ENCODE data around the gene CDAN1. TPM values are rescaled to one million over a fixed set of nuclear protein-coding genes. Genes with fewer than 3 reads are reported as not detected.

Gene CDAN1
- total RNA-seq, 1 experiment from 2014 or later, result 15.9 TPM

DNA sequence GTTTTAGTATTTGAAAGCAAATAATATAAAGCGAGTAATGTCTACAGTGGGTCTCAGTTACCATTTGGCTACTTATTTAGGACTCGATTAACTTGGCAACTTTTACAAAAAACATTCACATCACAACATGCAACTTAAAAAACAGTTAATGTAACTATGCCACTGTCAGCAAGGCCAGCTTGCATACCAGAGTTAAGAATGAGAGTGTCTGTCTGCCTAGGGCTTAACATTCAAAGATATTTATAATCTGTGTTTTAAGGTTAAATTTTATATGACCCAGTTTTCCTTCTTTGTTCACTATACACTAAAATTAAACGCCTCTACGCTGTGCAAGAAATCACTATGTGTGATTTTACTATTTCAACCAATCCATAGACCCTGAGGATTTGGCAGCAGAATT lies 5.2 kb upstream of the CDAN1 start:
- no peak for DNase-seq
- Histone ChIP-seq H3K36me3 (replicated peaks; ENCODE audit: control insufficient read depth, insufficient read depth, low read length) (peaks cover 2% of the 10 kb centered on the region), H3K4me3 (ENCODE audit: insufficient read depth, low read depth, low read length) (no peak overlapping the region), H3K27me3 (ENCODE audit: control insufficient read depth, insufficient read depth, low read length) (no peaks in the 10 kb centered on the region)

DNA sequence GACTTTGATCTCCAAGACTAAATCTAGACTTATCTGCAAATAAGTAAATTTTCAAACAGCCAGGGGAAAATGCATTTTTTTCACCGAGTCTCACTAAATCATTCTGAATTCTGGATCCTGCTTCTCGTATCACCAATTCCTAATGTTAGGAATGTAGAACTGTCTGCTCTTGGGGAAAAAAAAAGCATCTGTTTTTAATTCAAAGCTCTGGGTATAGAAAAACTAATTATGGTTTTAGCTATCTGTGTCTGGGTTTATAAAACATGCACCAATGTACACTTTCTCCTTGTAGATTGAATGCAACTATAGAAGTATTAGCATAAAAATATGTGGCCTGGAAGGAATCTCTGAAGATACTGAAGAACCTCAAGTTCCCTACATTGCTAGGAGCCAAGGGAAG lies 4.8 kb upstream of the CDAN1 start:
- Histone ChIP-seq H3K27me3 (ENCODE audit: control insufficient read depth, insufficient read depth, low read length) (no peaks in the 10 kb centered on the region), H3K36me3 (replicated peaks; ENCODE audit: control insufficient read depth, insufficient read depth, low read length) (peaks cover 2% of the 10 kb centered on the region), H3K4me3 (ENCODE audit: insufficient read depth, low read depth, low read length) (no peak overlapping the region)
- DNase-seq, result no peak

DNA sequence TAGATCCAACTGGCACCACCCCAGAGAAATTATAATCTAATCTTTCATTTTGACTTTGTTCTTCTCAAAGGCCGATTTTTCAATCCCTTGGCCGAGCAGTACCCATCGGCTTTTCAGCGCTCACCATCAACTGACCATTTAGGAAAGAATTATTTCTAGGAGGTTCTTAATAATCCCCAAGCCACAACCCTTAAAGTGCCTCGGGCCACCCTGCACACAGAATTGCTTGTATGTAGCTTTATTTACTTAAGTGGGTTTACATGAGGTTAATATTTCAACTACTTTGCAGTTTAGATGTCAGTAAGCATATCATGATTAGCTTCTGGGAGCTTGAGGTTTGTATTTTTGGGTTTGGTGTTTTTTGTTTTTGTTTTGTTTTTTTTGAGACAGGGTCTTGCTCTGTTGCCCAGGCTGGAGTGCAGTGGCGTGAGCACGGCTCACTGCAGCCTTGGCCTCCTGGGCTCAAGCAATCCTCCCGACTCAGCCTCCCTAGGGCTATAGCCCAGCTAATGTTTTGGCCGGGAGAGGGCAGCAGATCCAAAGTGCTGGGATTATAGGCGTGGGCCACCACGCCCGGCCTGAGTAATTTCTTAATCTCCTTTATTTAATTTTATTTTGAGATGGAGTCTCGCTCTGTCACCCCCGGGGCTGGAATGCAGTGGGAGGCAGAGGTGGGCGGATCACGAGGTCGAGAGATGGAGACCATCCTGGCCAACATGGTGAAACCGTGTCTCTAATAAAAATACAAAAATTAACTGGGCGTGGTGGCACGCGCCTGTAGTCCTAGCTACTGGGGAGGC lies 801 bp upstream of the CDAN1 start:
- Histone ChIP-seq H3K36me3 (replicated peaks; ENCODE audit: control insufficient read depth, insufficient read depth, low read length) (peaks cover 11% of the 10 kb centered on the region), H3K4me3 (ENCODE audit: insufficient read depth, low read depth, low read length) (peak overlapping the region; percentile 96), H3K27me3 (ENCODE audit: control insufficient read depth, insufficient read depth, low read length) (peaks cover 2% of the 10 kb centered on the region)
- DNase-seq, result no peak

DNA sequence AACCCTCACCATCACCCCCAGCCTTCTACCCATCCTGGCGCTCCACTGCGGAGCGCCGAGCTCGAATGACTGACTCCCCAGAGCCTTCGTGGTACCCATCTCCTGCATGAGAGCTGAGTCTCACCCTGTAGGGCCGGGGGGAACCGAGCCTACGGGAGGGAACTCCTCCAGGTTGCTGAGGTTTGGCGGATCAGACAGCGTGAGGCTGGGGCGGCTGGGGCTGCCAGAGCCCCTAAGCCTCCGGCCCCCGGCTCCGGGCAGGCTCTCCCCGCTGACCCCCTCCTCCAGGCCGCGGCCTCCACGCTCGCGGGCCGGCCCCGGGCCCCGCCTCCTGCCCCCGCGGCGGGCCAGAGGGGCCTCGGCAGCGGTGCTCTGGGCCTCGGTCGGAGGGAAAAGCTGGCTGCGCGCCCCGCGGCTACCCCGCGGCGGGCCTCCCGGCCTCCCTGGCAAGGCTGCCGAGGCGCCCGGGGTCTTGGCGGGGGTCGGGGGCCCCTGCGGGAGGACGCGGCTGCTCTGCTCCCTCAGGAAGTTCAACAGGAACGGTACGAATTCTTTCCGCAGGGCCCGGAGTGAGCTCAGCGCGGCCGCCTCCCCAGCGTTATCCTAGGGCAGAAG lies 643 bp downstream of the CDAN1 start:
- H3K27me3 ChIP-seq (ENCODE audit: control insufficient read depth, insufficient read depth, low read length), result peaks cover 2% of the 10 kb centered on the region
- peaks cover 16% of the 10 kb centered on the region for H3K36me3 ChIP-seq (replicated peaks; ENCODE audit: control insufficient read depth, insufficient read depth, low read length)
- H3K4me3 ChIP-seq (ENCODE audit: insufficient read depth, low read depth, low read length), result peak overlapping the region; percentile 96
- DNase-seq, result peak; percentile 86

DNA sequence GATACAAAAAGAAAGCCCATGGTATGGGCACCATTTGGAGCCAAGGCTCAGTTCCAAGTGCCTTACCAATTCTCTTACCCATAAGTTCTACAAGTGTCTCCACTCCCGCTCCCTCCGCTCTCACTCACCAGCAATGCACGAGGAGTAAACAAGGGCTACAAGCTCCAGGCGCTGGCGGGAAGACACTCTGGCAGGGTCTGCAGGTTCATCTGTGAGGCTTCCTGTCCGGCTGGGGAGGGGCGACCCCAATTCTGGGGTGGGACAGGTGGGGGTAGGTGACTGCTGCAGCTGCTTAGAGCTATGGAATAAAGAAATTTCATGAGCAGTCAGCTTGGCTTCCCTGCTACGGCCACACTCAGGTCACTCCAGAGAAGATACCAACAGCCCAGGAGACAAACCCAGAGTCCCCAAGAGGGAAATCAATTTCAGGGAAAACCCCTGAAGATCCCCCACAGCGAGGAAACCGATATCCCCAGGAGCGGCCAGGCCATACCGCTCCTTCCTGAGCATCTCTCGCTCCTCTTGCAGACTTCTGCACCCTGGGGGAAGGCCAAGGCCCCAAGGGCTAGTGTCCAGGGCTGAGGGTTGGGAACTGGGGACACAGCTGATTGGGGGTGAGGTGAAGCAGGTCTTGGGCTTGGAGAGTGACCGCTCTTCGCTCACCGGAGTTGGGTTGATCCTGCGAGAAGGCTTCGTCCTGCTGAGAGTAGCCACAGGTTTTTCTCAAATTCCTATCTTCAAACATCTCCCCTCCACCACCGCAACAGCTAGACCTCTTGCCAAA lies 1.4 kb downstream of the CDAN1 start:
- no peak for DNase-seq
- H3K36me3 ChIP-seq (replicated peaks; ENCODE audit: control insufficient read depth, insufficient read depth, low read length), result peaks cover 21% of the 10 kb centered on the region
- H3K4me3 ChIP-seq (ENCODE audit: insufficient read depth, low read depth, low read length), result peak overlapping the region; percentile 96
- peaks cover 2% of the 10 kb centered on the region for H3K27me3 ChIP-seq (ENCODE audit: control insufficient read depth, insufficient read depth, low read length)

DNA sequence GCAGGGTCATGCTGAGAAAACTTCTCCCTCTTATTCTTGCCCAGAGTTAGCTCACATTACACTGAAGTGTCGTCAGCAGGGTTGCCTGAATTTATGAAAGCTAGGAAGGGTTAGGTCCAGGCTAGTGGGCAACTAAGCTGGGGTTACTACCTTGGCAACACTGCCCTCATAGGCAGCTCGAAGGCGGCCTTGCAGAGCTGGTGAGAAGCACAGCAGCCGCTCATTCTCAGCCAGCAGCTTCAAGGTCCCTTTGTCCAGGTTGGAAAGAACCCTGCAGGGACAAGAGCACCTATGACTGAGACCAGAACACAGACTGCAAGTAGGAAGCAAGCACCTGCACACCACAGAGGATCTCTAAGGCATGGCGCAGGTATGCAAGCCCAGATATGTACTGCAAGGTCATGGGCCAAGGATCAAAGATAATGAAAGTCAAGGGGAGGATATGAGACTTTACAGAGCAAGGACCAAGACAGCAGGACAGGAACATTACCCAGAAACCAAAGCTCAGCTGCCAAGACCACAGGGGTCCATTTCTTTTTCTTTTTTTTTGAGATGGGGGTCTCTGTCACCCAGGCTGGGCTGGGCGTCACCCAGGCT lies 2.8 kb downstream of the CDAN1 start:
- Histone ChIP-seq H3K4me3 (ENCODE audit: insufficient read depth, low read depth, low read length) (no peak overlapping the region), H3K36me3 (replicated peaks; ENCODE audit: control insufficient read depth, insufficient read depth, low read length) (peaks cover 26% of the 10 kb centered on the region), H3K27me3 (ENCODE audit: control insufficient read depth, insufficient read depth, low read length) (peaks cover 2% of the 10 kb centered on the region)
- DNase-seq, result no peak

DNA sequence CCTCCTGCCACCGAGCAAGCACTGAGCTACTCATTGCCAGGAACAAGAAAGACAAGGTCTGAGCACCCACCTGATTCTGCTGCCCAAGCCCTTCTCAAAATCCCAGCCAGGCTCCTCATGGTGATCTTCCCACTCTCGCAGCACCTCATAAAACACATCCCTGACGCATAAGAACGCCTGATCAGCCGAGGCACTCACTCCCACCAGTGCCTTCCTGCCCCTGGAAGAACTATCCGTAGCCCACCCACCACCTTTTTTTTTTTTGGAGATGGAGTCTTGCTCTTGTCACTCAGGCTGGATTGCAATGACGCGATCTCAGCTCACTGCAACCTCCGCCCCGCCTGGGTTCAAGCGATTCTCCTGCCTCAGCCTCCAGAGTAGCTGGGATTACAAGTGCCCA lies 3.9 kb downstream of the CDAN1 start:
- H3K4me3 ChIP-seq (ENCODE audit: insufficient read depth, low read depth, low read length), result no peak overlapping the region
- peaks cover 26% of the 10 kb centered on the region for H3K36me3 ChIP-seq (replicated peaks; ENCODE audit: control insufficient read depth, insufficient read depth, low read length)
- no peak for DNase-seq
- peaks cover 2% of the 10 kb centered on the region for H3K27me3 ChIP-seq (ENCODE audit: control insufficient read depth, insufficient read depth, low read length)

DNA sequence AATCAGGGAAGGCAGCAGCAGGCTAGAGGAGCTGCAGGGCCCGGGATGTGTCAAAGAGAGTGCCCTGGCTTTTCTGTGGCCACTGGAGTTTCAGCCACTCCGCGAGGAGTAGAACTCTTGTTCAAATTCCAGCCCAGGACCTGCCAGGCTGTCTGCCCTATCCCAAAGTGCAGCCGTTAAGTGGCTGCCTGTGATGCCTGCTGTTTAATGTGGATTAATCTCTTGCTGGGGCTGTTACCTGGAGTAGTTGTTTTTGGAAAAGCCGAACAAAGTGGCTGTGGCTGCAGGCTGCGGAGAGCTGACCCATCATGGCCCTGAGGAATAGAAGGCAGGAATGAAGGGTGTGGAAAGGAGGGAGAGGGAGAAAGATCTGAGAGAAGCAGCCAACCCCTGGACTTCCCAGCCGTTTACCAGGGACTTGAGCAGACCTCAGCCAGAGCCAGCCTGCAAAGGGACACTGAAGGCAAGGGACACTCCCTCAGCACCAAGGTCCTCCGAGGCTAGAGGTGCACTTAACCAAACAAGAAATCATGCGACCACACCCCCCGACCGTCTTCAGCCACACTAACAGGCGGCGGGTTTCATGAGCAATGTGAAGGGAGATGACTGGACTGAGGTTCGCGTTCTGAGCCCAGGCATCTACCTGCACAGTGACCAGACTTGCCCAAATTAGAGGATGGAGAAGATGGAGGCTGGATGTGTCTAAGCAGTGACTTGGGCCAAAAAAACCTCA lies 4.7 kb downstream of the CDAN1 start:
- H3K27me3 ChIP-seq (ENCODE audit: control insufficient read depth, insufficient read depth, low read length), result peaks cover 2% of the 10 kb centered on the region
- no peak for DNase-seq
- no peak overlapping the region for H3K4me3 ChIP-seq (ENCODE audit: insufficient read depth, low read depth, low read length)
- H3K36me3 ChIP-seq (replicated peaks; ENCODE audit: control insufficient read depth, insufficient read depth, low read length), result peaks cover 30% of the 10 kb centered on the region

DNA sequence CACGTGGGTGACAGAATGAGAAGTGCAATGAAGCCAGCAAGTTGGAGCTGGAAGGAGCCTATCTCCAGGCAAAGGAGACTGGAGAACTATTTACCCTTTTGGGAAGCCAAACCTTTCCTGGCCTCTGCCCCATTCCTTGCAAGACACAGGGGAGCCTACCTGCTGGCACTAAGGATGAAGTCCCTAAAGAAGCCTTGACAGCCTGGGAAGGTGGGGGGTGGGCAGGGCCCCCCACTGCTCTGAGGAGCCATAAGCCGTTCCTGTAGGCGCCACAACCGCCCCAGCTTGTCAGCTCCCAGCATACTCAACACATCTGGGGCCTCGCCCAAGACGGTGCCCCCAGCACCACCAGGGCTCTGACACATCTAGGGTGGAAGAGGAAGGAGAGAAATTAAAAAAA lies 5.5 kb downstream of the CDAN1 start:
- peaks cover 32% of the 10 kb centered on the region for H3K36me3 ChIP-seq (replicated peaks; ENCODE audit: control insufficient read depth, insufficient read depth, low read length)

DNA sequence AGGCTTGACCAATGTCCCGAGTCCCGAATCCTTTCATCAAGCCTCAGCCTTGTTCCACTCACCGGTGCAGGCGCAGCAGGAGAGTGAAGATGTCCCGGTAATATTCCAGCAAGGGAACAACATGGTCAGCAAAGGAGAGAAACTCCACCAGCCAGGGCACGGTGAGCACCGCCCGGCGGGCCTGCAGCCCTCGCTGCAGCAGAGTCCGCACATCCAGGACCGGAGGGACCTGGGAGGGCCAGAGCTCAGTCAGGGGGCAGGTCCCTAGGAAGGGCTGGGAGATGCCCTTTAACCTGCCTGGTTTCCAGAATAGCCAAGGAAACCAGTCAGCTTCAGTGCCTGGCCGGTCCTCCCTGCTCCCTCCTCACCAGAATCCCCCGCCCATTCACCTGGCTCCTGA lies 6.4 kb downstream of the CDAN1 start:
- Histone ChIP-seq H3K27me3 (ENCODE audit: control insufficient read depth, insufficient read depth, low read length) (no peaks in the 10 kb centered on the region), H3K4me3 (ENCODE audit: insufficient read depth, low read depth, low read length) (no peak overlapping the region), H3K36me3 (replicated peaks; ENCODE audit: control insufficient read depth, insufficient read depth, low read length) (peaks cover 37% of the 10 kb centered on the region)
- peak; percentile 48 for DNase-seq

More for the DNA sequence above, 5.5 kb downstream of the CDAN1 start:
- H3K4me3 ChIP-seq (ENCODE audit: insufficient read depth, low read depth, low read length), result no peak overlapping the region
- peaks cover 2% of the 10 kb centered on the region for H3K27me3 ChIP-seq (ENCODE audit: control insufficient read depth, insufficient read depth, low read length)
- no peak for DNase-seq

DNA sequence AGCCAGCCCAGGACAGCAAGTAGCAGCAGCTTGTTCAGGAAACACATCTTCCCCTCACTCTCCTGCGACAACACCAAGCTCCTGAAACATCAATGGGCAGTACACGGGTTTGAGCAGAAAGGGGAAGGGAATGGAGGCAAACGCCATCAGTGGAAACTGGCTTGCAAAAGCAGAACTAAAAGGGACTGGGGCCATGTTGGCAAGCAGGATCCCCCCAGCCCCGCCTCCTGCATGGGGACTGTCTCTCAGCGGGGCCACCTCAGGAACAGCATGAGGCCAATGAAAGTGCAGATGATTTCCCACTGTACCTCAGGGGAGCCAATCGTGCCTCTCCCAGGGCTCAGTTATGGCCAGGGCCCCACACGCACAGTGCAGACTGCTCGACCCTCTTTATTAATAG lies 6.8 kb downstream of the CDAN1 start:
- no peak overlapping the region for H3K4me3 ChIP-seq (ENCODE audit: insufficient read depth, low read depth, low read length)
- H3K27me3 ChIP-seq (ENCODE audit: control insufficient read depth, insufficient read depth, low read length), result no peaks in the 10 kb centered on the region
- peak; percentile 54 for DNase-seq
- H3K36me3 ChIP-seq (replicated peaks; ENCODE audit: control insufficient read depth, insufficient read depth, low read length), result peaks cover 39% of the 10 kb centered on the region

DNA sequence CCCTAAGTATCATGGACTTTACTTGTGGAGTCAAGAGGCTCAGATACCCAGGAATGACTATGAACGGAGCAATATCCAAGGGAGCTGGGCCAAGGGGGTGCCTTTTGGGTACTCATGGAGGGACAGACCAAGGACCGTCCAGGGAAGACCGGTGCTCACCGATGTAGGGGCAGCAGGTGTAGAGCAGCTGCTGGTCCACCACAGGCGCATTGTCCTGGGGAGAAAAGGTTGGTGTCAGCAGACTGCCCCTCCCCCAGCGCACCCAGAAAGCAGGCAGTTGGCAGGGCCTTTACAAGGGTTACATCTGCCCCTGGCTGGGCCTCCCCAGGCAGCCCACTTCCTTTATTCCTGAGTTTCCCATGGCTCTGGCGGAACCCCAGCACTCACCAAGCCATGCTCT lies 7.5 kb downstream of the CDAN1 start:
- H3K36me3 ChIP-seq (replicated peaks; ENCODE audit: control insufficient read depth, insufficient read depth, low read length), result peaks cover 43% of the 10 kb centered on the region

DNA sequence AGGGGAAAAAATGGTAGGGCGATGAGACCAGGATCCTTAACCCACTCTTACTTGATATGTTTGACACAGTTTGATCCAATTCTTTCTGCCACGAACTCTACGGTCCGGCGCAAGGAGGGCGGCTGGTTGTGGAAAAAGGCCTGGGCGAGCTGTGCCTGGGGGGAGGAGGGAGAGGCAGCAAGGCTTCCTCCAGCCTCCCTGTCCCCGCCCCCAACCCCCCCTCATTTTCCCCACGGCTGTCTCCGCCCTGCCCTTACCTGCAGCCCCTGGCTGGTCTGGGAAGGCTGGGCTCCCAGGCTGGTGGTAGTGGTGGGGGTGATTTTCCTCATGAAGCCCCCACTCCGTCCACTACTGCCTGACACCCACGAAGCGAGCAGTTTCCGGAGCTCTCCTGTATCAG lies 8.0 kb downstream of the CDAN1 start:
- peak; percentile 77 for DNase-seq
- Histone ChIP-seq H3K27me3 (ENCODE audit: control insufficient read depth, insufficient read depth, low read length) (no peaks in the 10 kb centered on the region), H3K36me3 (replicated peaks; ENCODE audit: control insufficient read depth, insufficient read depth, low read length) (peaks cover 44% of the 10 kb centered on the region), H3K4me3 (ENCODE audit: insufficient read depth, low read depth, low read length) (no peak overlapping the region)

More for the DNA sequence above, 7.5 kb downstream of the CDAN1 start:
- Histone ChIP-seq H3K4me3 (ENCODE audit: insufficient read depth, low read depth, low read length) (no peak overlapping the region), H3K27me3 (ENCODE audit: control insufficient read depth, insufficient read depth, low read length) (no peaks in the 10 kb centered on the region)
- DNase-seq, result no peak

DNA sequence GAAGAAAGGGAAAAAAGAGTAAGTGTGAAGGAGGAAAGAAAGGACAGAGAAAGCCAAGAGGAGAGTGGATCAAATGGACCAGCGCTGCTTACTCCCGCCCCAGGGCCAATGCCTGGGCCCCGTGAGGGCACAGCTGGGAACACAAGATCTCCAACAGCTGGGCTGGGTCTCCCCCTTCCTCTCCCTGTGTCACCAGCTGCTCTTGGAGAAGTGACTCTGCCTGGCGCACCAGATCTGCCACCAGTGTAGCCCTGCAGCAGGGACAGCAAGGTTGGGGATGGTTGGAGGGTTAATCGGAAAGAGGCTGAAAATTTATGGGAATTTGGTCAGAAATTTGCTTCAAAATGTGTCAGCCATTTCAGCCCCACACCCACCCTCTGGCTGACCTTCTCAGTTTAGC lies 8.4 kb downstream of the CDAN1 start:
- Histone ChIP-seq H3K4me3 (ENCODE audit: insufficient read depth, low read depth, low read length) (no peak overlapping the region), H3K27me3 (ENCODE audit: control insufficient read depth, insufficient read depth, low read length) (no peaks in the 10 kb centered on the region), H3K36me3 (replicated peaks; ENCODE audit: control insufficient read depth, insufficient read depth, low read length) (peaks cover 42% of the 10 kb centered on the region)
- DNase-seq, result no peak

Measured in H7 (cell line).